GM10248 (cell line): ENCODE data around the gene ACO1.

Experiments used
- CTCF ChIA-PET: fragments of 300-600 bp; sonication (Branson Sonifier 250); formaldehyde crosslinking; extraction: SDS; loops from one replicate; lab custom pipeline; 2021; ENCODE audit warnings: antibody characterized with exemption; lab: Yijun Ruan, JAX
- POLR2A ChIA-PET: fragments of 350-650 bp; sonication (Branson Sonifier 250); formaldehyde crosslinking; extraction: SDS; loops from one replicate; lab custom pipeline; 2020; ENCODE audit warnings: antibody characterized with exemption; lab: Yijun Ruan, JAX
- DNase-seq: peaks from one replicate; pipeline ENCODE4 v3.0.0; 2012; ENCODE audit errors: extremely low spot score
- TF ChIP-seq, protein P1 (sequence below): IDR thresholded peaks from 2 replicates; pipeline ENCODE4 v1.5.1; 2012; ENCODE audit warnings: mild to moderate bottlenecking, low read depth; ENCODE audit errors: extremely low read depth, missing control alignments, control extremely low read depth

The ACO1 gene

DNA sequence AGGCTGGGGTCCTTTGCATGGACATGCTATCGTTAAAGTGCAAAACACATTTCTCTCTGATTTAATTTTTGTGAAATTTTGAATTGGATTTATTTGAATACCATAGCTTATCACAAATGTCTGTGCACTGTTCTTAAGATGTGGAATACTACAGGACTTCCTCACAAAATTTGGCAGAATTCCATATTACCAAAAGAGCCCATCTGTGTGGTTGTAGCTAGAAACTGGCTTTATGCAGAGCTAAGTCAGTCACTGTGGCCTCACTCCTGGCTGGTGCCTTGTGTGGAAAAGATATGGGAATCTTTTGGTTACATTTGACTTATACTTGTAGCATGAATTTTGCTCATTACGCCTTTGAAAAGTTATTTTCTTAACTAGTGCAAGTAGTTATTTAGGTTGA lies 35.5 kb downstream of the ACO1 start:
- TF ChIP-seq, protein P1, sequence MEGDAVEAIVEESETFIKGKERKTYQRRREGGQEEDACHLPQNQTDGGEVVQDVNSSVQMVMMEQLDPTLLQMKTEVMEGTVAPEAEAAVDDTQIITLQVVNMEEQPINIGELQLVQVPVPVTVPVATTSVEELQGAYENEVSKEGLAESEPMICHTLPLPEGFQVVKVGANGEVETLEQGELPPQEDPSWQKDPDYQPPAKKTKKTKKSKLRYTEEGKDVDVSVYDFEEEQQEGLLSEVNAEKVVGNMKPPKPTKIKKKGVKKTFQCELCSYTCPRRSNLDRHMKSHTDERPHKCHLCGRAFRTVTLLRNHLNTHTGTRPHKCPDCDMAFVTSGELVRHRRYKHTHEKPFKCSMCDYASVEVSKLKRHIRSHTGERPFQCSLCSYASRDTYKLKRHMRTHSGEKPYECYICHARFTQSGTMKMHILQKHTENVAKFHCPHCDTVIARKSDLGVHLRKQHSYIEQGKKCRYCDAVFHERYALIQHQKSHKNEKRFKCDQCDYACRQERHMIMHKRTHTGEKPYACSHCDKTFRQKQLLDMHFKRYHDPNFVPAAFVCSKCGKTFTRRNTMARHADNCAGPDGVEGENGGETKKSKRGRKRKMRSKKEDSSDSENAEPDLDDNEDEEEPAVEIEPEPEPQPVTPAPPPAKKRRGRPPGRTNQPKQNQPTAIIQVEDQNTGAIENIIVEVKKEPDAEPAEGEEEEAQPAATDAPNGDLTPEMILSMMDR, result no peak
- ChIA-PET POLR2A (no interaction called here), CTCF (interaction anchor here (0.8 to 2.4 kb wide), 4 partner anchors 10 to 41 kb away, joined by 3 to 11 read pairs (median 3); no protein-coding TSS in a partner anchor)
- DNase-seq, result no peak

GRCh38 chr9:32422237-32422806 lies 37.9 kb downstream of the ACO1 start:
- POLR2A ChIA-PET, result no interaction called here
- CTCF ChIA-PET, result interaction anchor here (0.9 to 1.0 kb wide), 3 partner anchors 10 to 159 kb away, joined by 3 to 4 read pairs (median 3); no protein-coding TSS in a partner anchor
- DNase-seq, result no peak
- TF ChIP-seq, protein P1, result no peak

DNA sequence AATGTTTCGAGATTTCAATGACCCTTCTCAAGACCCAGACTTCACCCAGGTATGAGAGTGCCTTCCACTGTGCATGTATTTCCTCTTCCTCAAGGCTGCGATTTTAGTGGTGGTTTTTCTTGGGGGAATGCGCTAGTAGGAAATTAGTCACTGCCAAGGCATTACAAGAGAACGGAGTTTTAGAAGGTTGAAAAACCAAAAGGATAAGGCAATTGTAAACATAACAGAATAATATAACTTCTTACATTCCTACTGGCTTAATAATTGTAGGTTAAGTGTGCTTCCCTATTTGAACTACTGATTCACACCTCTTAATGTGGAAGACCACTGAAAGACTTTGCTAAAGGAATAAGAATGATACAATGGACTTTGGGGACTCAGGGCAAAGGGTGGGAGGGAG lies 38.9 kb downstream of the ACO1 start:
- DNase-seq, result no peak
- TF ChIP-seq, protein P1, result no peak
- ChIA-PET POLR2A (no interaction called here), CTCF (interaction anchor here (5.2 kb wide), 1 partner anchor 44 kb away, joined by 21 read pairs; no protein-coding TSS in a partner anchor)

GRCh38 chr9:32424616-32425015 lies 40.2 kb downstream of the ACO1 start:
- TF ChIP-seq, protein P1, result no peak
- DNase-seq, result no peak
- POLR2A ChIA-PET, result no interaction called here
- CTCF ChIA-PET, result interaction anchor here (0.9 to 5.2 kb wide), 3 partner anchors 12 to 155 kb away, joined by 3 to 21 read pairs (median 4); no protein-coding TSS in a partner anchor

DNA sequence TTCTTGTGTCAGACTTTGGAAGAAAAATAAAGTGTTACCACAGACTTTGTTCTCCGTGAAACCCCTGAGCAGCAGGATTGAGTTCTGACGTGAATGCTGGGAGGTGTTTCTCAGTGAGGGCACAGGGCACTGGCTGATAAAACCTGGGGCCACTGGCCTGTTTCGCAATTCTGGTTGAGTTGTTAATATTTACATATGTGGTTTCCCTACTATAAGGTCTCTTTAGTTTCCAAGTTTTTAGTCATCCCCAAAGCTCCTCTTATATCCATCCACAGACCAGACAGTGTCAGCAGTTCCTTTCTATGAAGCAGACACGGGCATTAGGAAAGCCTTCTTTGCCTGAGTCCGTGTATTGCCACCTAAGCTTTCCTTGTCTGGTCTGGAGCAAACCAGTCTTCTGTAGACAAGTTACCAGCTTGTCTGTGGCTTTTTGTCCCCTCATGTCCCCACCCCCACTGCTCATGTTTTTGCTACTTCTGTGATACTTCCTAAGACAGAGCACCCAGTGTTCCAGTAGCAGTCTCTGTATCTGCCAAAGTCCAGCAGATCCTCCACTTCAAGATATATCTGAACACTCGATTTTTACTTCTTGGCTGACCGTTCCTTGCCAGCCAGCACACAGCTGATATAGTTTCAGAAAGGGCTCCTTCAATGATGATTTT lies 42.0 kb downstream of the ACO1 start:
- TF ChIP-seq, protein P1, result no peak
- DNase-seq, result no peak
- CTCF ChIA-PET, result interaction anchor here (1.0 to 5.2 kb wide), 5 partner anchors 13 to 153 kb away, joined by 3 to 21 read pairs (median 3); no protein-coding TSS in a partner anchor
- POLR2A ChIA-PET, result no interaction called here

DNA sequence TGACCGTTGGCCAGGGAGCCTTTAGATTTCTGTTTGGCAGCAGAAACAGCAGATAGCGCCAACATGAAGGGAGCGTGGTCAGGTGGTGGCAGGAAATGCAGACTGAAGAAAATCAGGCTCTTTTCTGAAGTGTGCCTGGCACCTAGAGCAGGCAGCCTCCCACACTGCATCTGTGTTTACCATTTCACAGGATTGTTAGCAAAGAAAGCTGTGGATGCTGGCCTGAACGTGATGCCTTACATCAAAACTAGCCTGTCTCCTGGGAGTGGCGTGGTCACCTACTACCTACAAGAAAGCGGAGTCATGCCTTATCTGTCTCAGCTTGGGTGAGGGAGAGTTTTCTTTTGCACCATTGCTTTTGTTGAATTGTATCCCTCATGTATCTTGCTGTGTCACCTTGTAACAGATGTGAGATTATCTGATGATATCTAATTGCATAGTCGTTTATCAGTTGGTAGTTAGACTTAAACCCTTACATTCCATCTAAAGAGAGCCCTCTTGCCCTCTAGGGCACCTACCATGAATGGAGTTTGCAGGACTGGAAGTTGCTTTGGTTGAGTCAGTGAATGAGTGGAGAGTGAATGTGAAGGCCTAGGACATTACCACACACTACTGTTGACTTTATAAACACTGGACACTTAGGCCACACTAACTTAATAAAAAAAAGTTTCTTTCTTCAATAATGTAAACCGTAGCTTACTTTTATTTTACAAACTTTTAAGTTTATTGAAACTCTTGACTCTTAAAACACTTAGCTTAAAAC lies 42.8 kb downstream of the ACO1 start:
- TF ChIP-seq, protein P1, result no peak
- POLR2A ChIA-PET, result no interaction called here
- CTCF ChIA-PET, result interaction anchor here (0.8 to 5.2 kb wide), 7 partner anchors 11 to 152 kb away, joined by 3 to 21 read pairs (median 3); no protein-coding TSS in a partner anchor
- DNase-seq, result no peak
